CD8-positive, alpha-beta memory T cell (primary cell): ENCODE results near the gene FAM131B. TPM values are rescaled to one million over a fixed set of nuclear protein-coding genes. Genes with fewer than 3 reads are reported as not detected.

Experiments used
- CTCF ChIA-PET: fragments of 350-600 bp; sonication (Branson Sonifier 250); formaldehyde crosslinking; loops from one replicate; lab custom pipeline; 2021; ENCODE audit warnings: antibody characterized with exemption; lab: Charles Lee
- POLR2A ChIA-PET: fragments of 350-600 bp; sonication (Branson Sonifier 250); formaldehyde crosslinking; loops from one replicate; lab custom pipeline; 2021; ENCODE audit warnings: antibody characterized with exemption; lab: Charles Lee
- DNase-seq, 5 donors: peaks; one replicate each; pipeline versions ENCODE4 v3.0.0 to v3.0.0-alpha.2; 2020 to 2022; ENCODE audit warnings: mixed read lengths in 1 of 5
- H3K27ac ChIP-seq: one replicate; pipeline ENCODE4 v1.7.0; 2013; ENCODE audit warnings: low read depth, mild to moderate bottlenecking, low read length, moderate library complexity
- H3K27me3 ChIP-seq: 2 replicates; pipeline ENCODE4 v1.7.0; 2013; ENCODE audit warnings: low read length, mild to moderate bottlenecking; ENCODE audit not compliant: insufficient read depth, poor library complexity, severe bottlenecking
- H3K36me3 ChIP-seq: 2 replicates; pipeline ENCODE4 v1.7.0; 2013; ENCODE audit warnings: mild to moderate bottlenecking, low read length, moderate library complexity; ENCODE audit not compliant: insufficient read depth
- H3K4me1 ChIP-seq: 2 replicates; pipeline ENCODE4 v1.7.0; 2013; ENCODE audit warnings: mild to moderate bottlenecking, low read length, moderate library complexity; ENCODE audit not compliant: insufficient read depth
- H3K4me3 ChIP-seq: 2 replicates; pipeline ENCODE4 v1.7.0; 2013; ENCODE audit warnings: mild to moderate bottlenecking, low read length
- H3K9me3 ChIP-seq: 2 replicates; pipeline ENCODE4 v1.7.0; 2013; ENCODE audit warnings: mild to moderate bottlenecking, low read length
- H3K27ac Mint-ChIP-seq, 8 donors: one replicate each; pipeline ENCODE4 v1.8.0; 2020 to 2021; ENCODE audit warnings: mixed read lengths in 8 of 8, mild to moderate bottlenecking in 6 of 8, inconsistent platforms in 3 of 8, moderate library complexity in 3 of 8
- H3K27me3 Mint-ChIP-seq, 2 donors: one replicate each; pipeline ENCODE4 v1.8.0; 2020 to 2021; ENCODE audit warnings: mixed read lengths in 2 of 2, mild to moderate bottlenecking in 1 of 2, moderate library complexity in 1 of 2
- H3K36me3 Mint-ChIP-seq, 3 donors: one replicate each; pipeline ENCODE4 v1.8.0; 2020 to 2021; ENCODE audit warnings: mixed read lengths in 3 of 3, inconsistent platforms in 1 of 3, mild to moderate bottlenecking in 1 of 3
- H3K4me1 Mint-ChIP-seq, 3 donors: one replicate each; pipeline ENCODE4 v1.8.0; 2020 to 2021; ENCODE audit warnings: mixed read lengths in 3 of 3, inconsistent platforms in 1 of 3, mild to moderate bottlenecking in 1 of 3
- H3K4me3 Mint-ChIP-seq, 7 donors: one replicate each; pipeline ENCODE4 v1.8.0; 2020 to 2021; ENCODE audit warnings: mixed read lengths in 7 of 7, mild to moderate bottlenecking in 6 of 7, moderate library complexity in 4 of 7, inconsistent platforms in 2 of 7
- H3K9me3 Mint-ChIP-seq, 5 donors: one replicate each; pipeline ENCODE4 v1.8.0; 2020 to 2022; ENCODE audit warnings: mixed read lengths in 5 of 5, mild to moderate bottlenecking in 3 of 5, moderate library complexity in 2 of 5, inconsistent platforms in 1 of 5
- polyA plus RNA-seq: library from polyadenylated mRNA; unstranded; fragments of 300-500 nt; fragmentation: Illumina TruSeq; gene quantifications from one replicate; pipeline ENCODE4 v1.2.3, GENCODE V29; 2021
- total RNA-seq, 2 experiments: library from RNA; stranded (reverse); gene quantifications; one replicate each; pipeline ENCODE4 v1.2.3, GENCODE V29; 2021

FAM131B gene
- total RNA-seq = 1 to 10 TPM; 2.4 to 2.8 TPM
- polyA plus RNA-seq = 1.6 TPM

DNA sequence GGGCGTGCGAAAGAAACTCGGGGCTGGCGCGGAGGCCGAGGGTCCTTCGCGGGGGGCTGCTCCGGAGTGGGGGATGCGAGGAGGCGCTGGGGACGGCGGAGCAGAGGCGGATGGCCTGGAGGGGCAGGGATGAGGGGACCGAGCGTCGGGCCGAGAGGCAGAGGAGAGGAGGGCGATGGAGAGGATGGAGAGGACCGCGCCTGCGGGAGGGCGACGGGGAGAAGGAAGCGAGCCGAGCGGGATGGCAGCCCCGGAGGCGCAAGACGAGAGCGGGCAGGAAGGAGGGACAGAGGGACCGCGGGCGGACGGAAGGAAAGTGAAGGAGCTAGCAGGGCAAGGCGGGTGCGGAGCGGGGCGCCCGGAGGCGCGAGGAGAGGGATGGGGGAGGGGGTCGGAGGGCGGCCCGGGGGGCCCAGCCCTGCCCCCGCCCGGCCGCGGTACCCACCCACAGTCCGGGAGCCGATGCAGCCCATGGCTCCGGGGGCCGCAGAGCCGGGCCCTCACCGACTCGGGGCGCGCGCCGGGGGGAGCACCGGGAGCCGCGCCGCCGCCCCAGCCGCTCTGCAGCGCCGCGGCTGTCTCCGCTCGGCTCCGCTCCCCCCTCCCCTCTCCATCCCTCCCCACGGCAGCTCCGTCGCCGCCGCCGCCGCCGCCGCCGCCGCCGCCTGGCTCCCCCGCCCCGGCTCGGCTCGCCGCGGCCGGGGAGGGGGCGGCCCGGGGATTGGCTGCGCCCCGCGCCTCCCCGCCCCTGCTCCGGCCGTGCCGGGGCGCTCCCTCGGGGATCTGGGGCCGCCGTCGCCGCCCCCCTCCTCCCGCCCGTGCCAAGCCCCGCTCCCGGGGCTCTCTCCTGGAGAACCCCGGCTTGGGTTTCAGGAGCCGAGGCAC lies at the start of gene FAM131B:
Gene FAM131B, minus strand, starts transcription at position 583 of the 885 bp plus-strand sequence. Its CDS starts 110 bp downstream, at position 473.
- Histone ChIP-seq H3K27me3 (peaks cover 25% of the 10 kb centered on the region), H3K36me3 (no peaks in the 10 kb centered on the region), H3K4me3 (peak within 1 kb of the TSS; percentile 47), H3K4me1 (peaks cover 7% of the 10 kb centered on the region), H3K9me3 (no peaks in the 10 kb centered on the region), H3K27ac (no peak within 1 kb of the TSS)
- CTCF ChIA-PET = interaction anchor here (1.0 to 3.4 kb wide), 4 partner anchors 10 to 122 kb away, joined by 3 to 12 read pairs (median 6); no protein-coding TSS in a partner anchor
- Mint-ChIP-seq H3K9me3 (no peaks in the 10 kb centered on the region), H3K27me3 (peaks cover 14 to 25% of the 10 kb centered on the region in 2 donors), H3K4me1 (peaks cover 10 to 16% (median 11%) of the 10 kb centered on the region in 3 donors), H3K4me3 (peak within 1 kb of the TSS; percentile 74 to 96 (median 85)), H3K27ac (peak within 1 kb of the TSS in 6 of 8 donors; percentile 37 to 91 (median 68)), H3K36me3 (no peaks in the 10 kb centered on the region)
- POLR2A ChIA-PET = interaction anchor here (0.6 to 1.0 kb wide), 5 partner anchors 18 to 99 kb away, joined by 3 to 6 read pairs (median 3); partner anchors contain the start of gene GSTK1
- DNase-seq = peak in 3 of 5 donors; percentile 34 to 64 (median 38)

DNA sequence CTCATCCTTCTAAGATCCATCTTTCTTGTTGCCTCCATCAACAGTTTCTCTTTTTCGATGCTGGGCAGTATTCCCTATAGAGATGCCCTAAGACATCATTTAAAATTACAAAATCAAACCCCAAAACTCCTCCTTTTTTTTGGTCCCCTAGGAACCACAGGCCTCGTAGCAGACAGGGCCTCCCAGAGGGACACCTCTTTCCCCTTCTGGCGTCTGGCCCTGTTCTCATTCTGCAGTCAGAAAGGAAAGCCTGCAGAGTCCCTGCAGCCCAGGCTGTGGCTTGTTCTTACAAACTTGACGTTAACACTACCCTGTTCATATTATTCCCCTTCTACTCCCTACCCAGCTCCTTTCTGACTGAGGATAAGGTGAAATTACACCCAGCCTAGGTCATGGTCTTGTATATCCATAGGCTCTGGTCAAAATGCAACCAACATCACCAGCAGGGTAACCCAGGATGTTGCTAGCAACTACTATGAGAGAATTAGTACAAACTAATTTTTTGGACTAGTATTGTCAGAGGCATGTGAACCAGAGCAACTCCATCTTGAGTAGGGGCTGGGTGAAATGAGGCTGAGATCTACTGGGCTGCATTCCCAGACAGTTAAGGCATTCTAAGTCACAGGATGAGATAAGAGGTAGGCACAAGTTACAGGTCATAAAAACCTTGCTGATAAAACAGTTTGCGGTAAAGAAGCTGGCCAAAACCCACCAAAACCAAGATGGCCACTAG lies 49.6 kb upstream of the FAM131B start:
- Histone ChIP-seq H3K9me3 (no peaks in the 10 kb centered on the region), H3K27me3 (no peaks in the 10 kb centered on the region), H3K27ac (no peak overlapping the region), H3K4me3 (no peak overlapping the region), H3K4me1 (peaks cover 31% of the 10 kb centered on the region), H3K36me3 (no peaks in the 10 kb centered on the region)
- H3K27ac Mint-ChIP-seq = no peak overlapping the region
- POLR2A ChIA-PET = no interaction called here
- CTCF ChIA-PET = interaction anchor here (1.4 kb wide), 1 partner anchor 40 kb away, joined by 3 read pairs; no protein-coding TSS in a partner anchor
- H3K4me1 Mint-ChIP-seq = peaks cover 26 to 35% (median 28%) of the 10 kb centered on the region in 3 donors
- no peaks in the 10 kb centered on the region for H3K9me3 Mint-ChIP-seq
- H3K27me3 Mint-ChIP-seq = peaks cover 18 to 21% of the 10 kb centered on the region in 2 donors
- H3K36me3 Mint-ChIP-seq = peaks cover 0 to 5% (median 0%) of the 10 kb centered on the region in 3 donors
- no peak for DNase-seq
- no peak overlapping the region for H3K4me3 Mint-ChIP-seq

GRCh38 chr7:143410521-143411004 lies 48.0 kb upstream of the FAM131B start:
- Histone ChIP-seq H3K36me3 (no peaks in the 10 kb centered on the region), H3K27ac (no peak overlapping the region), H3K27me3 (no peaks in the 10 kb centered on the region), H3K4me1 (peaks cover 47% of the 10 kb centered on the region), H3K9me3 (no peaks in the 10 kb centered on the region), H3K4me3 (no peak overlapping the region)
- Mint-ChIP-seq H3K4me1 (peaks cover 38 to 47% (median 39%) of the 10 kb centered on the region in 3 donors), H3K4me3 (no peak overlapping the region), H3K9me3 (no peaks in the 10 kb centered on the region), H3K36me3 (peaks cover 0 to 6% (median 0%) of the 10 kb centered on the region in 3 donors), H3K27ac (peak overlapping the region in 2 of 8 donors; percentile 24 to 53), H3K27me3 (peaks cover 14 to 22% of the 10 kb centered on the region in 2 donors)
- DNase-seq = no peak
- CTCF ChIA-PET = interaction anchor here (0.9 kb wide), 1 partner anchor 111 kb away, joined by 3 read pairs; no protein-coding TSS in a partner anchor
- POLR2A ChIA-PET = no interaction called here

DNA sequence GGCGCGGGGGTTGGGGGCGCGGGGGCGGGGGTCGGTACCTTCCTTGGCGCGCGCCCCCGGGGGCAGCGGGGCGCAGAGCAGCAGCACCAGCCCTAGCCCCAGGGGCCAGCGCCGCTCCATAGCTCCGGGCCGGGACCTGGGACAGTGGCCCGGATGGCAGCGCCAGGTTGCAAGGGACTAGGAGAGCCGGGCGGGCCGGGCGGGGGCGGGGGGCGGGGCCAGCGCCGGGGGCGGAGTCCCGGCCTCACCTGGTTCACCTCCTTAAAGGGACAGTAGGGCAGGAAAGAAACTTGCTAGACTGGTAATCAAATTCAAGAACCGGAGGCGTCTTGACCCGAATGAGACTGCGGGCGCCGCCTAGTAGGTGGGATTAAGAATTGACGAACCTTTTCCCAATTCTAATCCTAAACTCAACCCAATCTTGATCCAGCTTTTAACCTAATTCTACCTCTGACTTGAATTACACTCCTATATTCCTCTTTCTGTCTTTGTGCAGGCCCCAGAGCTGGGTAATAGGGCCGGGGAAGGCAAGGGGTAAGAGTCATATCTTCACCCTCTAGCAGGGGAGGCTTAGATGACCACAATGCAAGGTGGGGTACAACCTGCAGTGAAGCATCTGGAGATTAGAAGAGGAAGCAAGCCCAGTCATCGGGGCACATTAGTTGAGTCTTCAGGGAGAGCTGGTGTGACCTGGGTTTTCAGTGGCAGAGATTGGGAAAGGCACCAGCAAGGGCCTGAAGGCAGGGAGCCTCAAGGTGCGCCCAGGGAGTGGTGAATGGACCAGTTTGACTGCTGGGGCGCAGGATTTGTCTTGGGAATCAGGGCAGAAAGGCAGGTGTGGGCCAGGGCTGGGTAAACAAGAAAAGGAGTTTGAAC lies 46.4 kb upstream of the FAM131B start, which contains the start of gene EPHA1:
Gene EPHA1, minus strand, starts transcription at position 171 of the 876 bp plus-strand sequence. Its CDS starts 51 bp downstream, at position 120.
- DNase-seq = peak; percentile 28 to 64 (median 45)
- H3K27me3 ChIP-seq = no peaks in the 10 kb centered on the region
- no peaks in the 10 kb centered on the region for H3K36me3 ChIP-seq
- H3K4me3 ChIP-seq = peak within 1 kb of the TSS; percentile 81
- peaks cover 57% of the 10 kb centered on the region for H3K4me1 ChIP-seq
- Mint-ChIP-seq H3K9me3 (no peaks in the 10 kb centered on the region), H3K27ac (peak within 1 kb of the TSS; percentile 63 to 99 (median 94)), H3K4me1 (peaks cover 41 to 60% (median 53%) of the 10 kb centered on the region in 3 donors), H3K4me3 (peak within 1 kb of the TSS; percentile 78 to 97 (median 89)), H3K36me3 (peaks cover 0 to 6% (median 0%) of the 10 kb centered on the region in 3 donors), H3K27me3 (peaks cover 8 to 21% of the 10 kb centered on the region in 2 donors)
- ChIA-PET POLR2A (interaction anchor here (1.1 to 3.5 kb wide), 6 partner anchors 12 to 169 kb away, joined by 4 to 48 read pairs (median 7); partner anchors contain the start of gene ZYX), CTCF (interaction anchor here (0.8 to 4.6 kb wide), 17 partner anchors 8 to 194 kb away, joined by 3 to 45 read pairs (median 7); no protein-coding TSS in a partner anchor)
- H3K27ac ChIP-seq = no peak within 1 kb of the TSS
- H3K9me3 ChIP-seq = no peaks in the 10 kb centered on the region

GRCh38 chr7:143408252-143408685 lies 45.8 kb upstream of the FAM131B start:
- H3K4me3 ChIP-seq = peak overlapping the region; percentile 81
- peaks cover 57% of the 10 kb centered on the region for H3K4me1 ChIP-seq
- Mint-ChIP-seq H3K4me1 (peaks cover 45 to 67% (median 60%) of the 10 kb centered on the region in 3 donors), H3K9me3 (no peaks in the 10 kb centered on the region), H3K36me3 (peaks cover 0 to 6% (median 0%) of the 10 kb centered on the region in 3 donors), H3K27ac (peak overlapping the region in 6 of 8 donors; percentile 68 to 99 (median 96)), H3K4me3 (peak overlapping the region; percentile 76 to 97 (median 89)), H3K27me3 (peaks cover 5 to 21% of the 10 kb centered on the region in 2 donors)
- no peaks in the 10 kb centered on the region for H3K27me3 ChIP-seq
- DNase-seq = no peak
- POLR2A ChIA-PET = interaction anchor here (1.1 to 3.5 kb wide), 7 partner anchors 12 to 168 kb away, joined by 4 to 48 read pairs (median 7); partner anchors contain the start of gene ZYX
- CTCF ChIA-PET = interaction anchor here (0.9 to 4.6 kb wide), 22 partner anchors 9 to 193 kb away, joined by 3 to 45 read pairs (median 6); no protein-coding TSS in a partner anchor
- H3K36me3 ChIP-seq = no peaks in the 10 kb centered on the region
- H3K27ac ChIP-seq = no peak overlapping the region
- H3K9me3 ChIP-seq = no peaks in the 10 kb centered on the region

GRCh38 chr7:143407287-143408251 lies 45.1 kb upstream of the FAM131B start:
- H3K27ac Mint-ChIP-seq = peak overlapping the region; percentile 58 to 99 (median 94)
- H3K9me3 Mint-ChIP-seq = no peaks in the 10 kb centered on the region
- H3K4me3 ChIP-seq = peak overlapping the region; percentile 81
- H3K9me3 ChIP-seq = no peaks in the 10 kb centered on the region
- POLR2A ChIA-PET = interaction anchor here (0.7 to 3.5 kb wide), 13 partner anchors 11 to 167 kb away, joined by 3 to 48 read pairs (median 5); partner anchors contain the start of genes CASP2, GSTK1 and ZYX
- CTCF ChIA-PET = interaction anchor here (0.9 to 4.6 kb wide), 24 partner anchors 9 to 192 kb away, joined by 3 to 45 read pairs (median 6); partner anchors contain the start of gene FAM131B
- H3K4me1 ChIP-seq = peaks cover 57% of the 10 kb centered on the region
- no peaks in the 10 kb centered on the region for H3K36me3 ChIP-seq
- peaks cover 0 to 18% of the 10 kb centered on the region in 2 donors for H3K27me3 Mint-ChIP-seq
- no peaks in the 10 kb centered on the region for H3K27me3 ChIP-seq
- peaks cover 45 to 67% (median 60%) of the 10 kb centered on the region in 3 donors for H3K4me1 Mint-ChIP-seq
- DNase-seq = peak; percentile 42 to 78 (median 77)
- H3K36me3 Mint-ChIP-seq = peaks cover 0 to 6% (median 0%) of the 10 kb centered on the region in 3 donors
- H3K27ac ChIP-seq = no peak overlapping the region
- peak overlapping the region; percentile 76 to 97 (median 89) for H3K4me3 Mint-ChIP-seq
